Neutrophil (primary cell): ENCODE data around the gene ZNF618.

Experiments
- H3K27ac ChIP-seq: fragments of 200-600 bp; sonication (generic); 2 replicates; pipeline ENCODE4 v1.5.1; 2016; ENCODE audit warnings: mild to moderate bottlenecking, moderate library complexity
- H3K27me3 ChIP-seq: fragments of 200-600 bp; sonication (generic); 2 replicates; pipeline ENCODE4 v1.6.0; 2016; ENCODE audit warnings: mild to moderate bottlenecking
- H3K36me3 ChIP-seq: fragments of 200-600 bp; sonication (generic); 2 replicates; pipeline ENCODE4 v1.5.1; 2017
- H3K4me1 ChIP-seq, 2 experiments: fragments of 200-600 bp in 1 of 2; sonication (generic) in 1 of 2; 1 replicate in 1 of 2; 2 replicates in 1 of 2; pipeline versions ENCODE4 v1.5.1 to v1.6.1; 2013 to 2016; ENCODE audit warnings: low read depth in 1 of 2, low read length in 1 of 2, mild to moderate bottlenecking in 1 of 2, moderate library complexity in 1 of 2; ENCODE audit not compliant: control insufficient read depth in 1 of 2, insufficient read depth in 1 of 2
- H3K4me3 ChIP-seq, 2 experiments: fragments of 200-600 bp in 1 of 2; sonication (generic) in 1 of 2; 1 replicate in 1 of 2; 2 replicates in 1 of 2; pipeline ENCODE4 v1.5.1; 2013 to 2016; ENCODE audit warnings: low read depth in 1 of 2, low read length in 1 of 2, mild to moderate bottlenecking in 1 of 2, moderate library complexity in 1 of 2
- H3K9me3 ChIP-seq: fragments of 200-600 bp; sonication (generic); 2 replicates; pipeline ENCODE4 v1.5.1; 2016
- CTCF ChIP-seq: fragments of 200-600 bp; sonication (generic); IDR thresholded peaks from 2 replicates; pipeline ENCODE4 v1.5.1; 2016; ENCODE audit warnings: antibody characterized with exemption

The ZNF618 gene

GRCh38 chr9:113957351-113957750 lies 81.2 kb downstream of the ZNF618 start:
- Histone ChIP-seq H3K36me3 (no peaks in the 10 kb centered on the region), H3K27ac (no peak overlapping the region), H3K27me3 (no peaks in the 10 kb centered on the region), H3K9me3 (no peaks in the 10 kb centered on the region), H3K4me3 (no peak overlapping the region), H3K4me1 (no peaks in the 10 kb centered on the region)
- TF ChIP-seq CTCF, result no peak

- TF ChIP-seq CTCF, result no peak
- Histone ChIP-seq H3K27ac (no peak overlapping the region), H3K9me3 (no peaks in the 10 kb centered on the region), H3K4me1 (no peaks in the 10 kb centered on the region), H3K36me3 (no peaks in the 10 kb centered on the region), H3K27me3 (no peaks in the 10 kb centered on the region), H3K4me3 (no peak overlapping the region)
Measured at GRCh38 chr9:113957821-113958341, 81.8 kb downstream of the ZNF618 start.

GRCh38 chr9:113958556-113958955 lies 82.4 kb downstream of the ZNF618 start:
- no peak overlapping the region for H3K4me3 ChIP-seq
- H3K27ac ChIP-seq, result no peak overlapping the region
- no peaks in the 10 kb centered on the region for H3K9me3 ChIP-seq
- no peak for TF ChIP-seq CTCF
- H3K27me3 ChIP-seq, result no peaks in the 10 kb centered on the region
- no peaks in the 10 kb centered on the region for H3K36me3 ChIP-seq
- H3K4me1 ChIP-seq, result no peaks in the 10 kb centered on the region

- no peaks in the 10 kb centered on the region for H3K4me1 ChIP-seq
- H3K27ac ChIP-seq, result no peak overlapping the region
- TF ChIP-seq CTCF, result no peak
- H3K9me3 ChIP-seq, result no peaks in the 10 kb centered on the region
- H3K36me3 ChIP-seq, result no peaks in the 10 kb centered on the region
- H3K4me3 ChIP-seq, result no peak overlapping the region
- no peaks in the 10 kb centered on the region for H3K27me3 ChIP-seq
Measured at GRCh38 chr9:113960768-113961167, 84.7 kb downstream of the ZNF618 start.

- Histone ChIP-seq H3K27ac (no peak overlapping the region), H3K4me1 (no peaks in the 10 kb centered on the region), H3K9me3 (no peaks in the 10 kb centered on the region), H3K36me3 (no peaks in the 10 kb centered on the region), H3K4me3 (no peak overlapping the region), H3K27me3 (no peaks in the 10 kb centered on the region)
- TF ChIP-seq CTCF, result no peak
Measured at GRCh38 chr9:113962396-113962795, 86.3 kb downstream of the ZNF618 start.
